HepG2 (cell line): Measurements from ENCODE around the gene TXN. TPM values are rescaled to one million over a fixed set of nuclear protein-coding genes. Genes with fewer than 3 reads are reported as not detected.

Source experiments
- CENPBD1 ChIP-seq: sonication (generic); formaldehyde crosslinking; IDR thresholded peaks from 2 replicates; pipeline ENCODE4 v1.8.0; 2022; ENCODE audit warnings: missing genetic modification reagents, low read depth, mild to moderate bottlenecking, borderline replicate concordance
- CREM ChIP-seq, 2 experiments: sonication (generic) in 1 of 2; formaldehyde crosslinking in 1 of 2; IDR thresholded peaks; 2 replicates each; pipeline versions ENCODE4 v1.4.0 to v1.6.1; 2016 to 2020; ENCODE audit warnings: antibody characterized with exemption in 1 of 2, mild to moderate bottlenecking in 1 of 2, missing genetic modification reagents in 1 of 2
- FOXP1 ChIP-seq, 2 experiments: fragments of 450-650 bp in 1 of 2; IDR thresholded peaks; 2 replicates each; pipeline ENCODE4 v1.6.1; 2017 to 2018; ENCODE audit warnings: antibody characterized with exemption in 1 of 2
- JUN ChIP-seq: sonication (generic); formaldehyde crosslinking; IDR thresholded peaks from 2 replicates; pipeline ENCODE4 v1.4.0; 2020; ENCODE audit warnings: mild to moderate bottlenecking, missing genetic modification reagents
- KLF15 ChIP-seq: sonication (generic); formaldehyde crosslinking; IDR thresholded peaks from 2 replicates; pipeline ENCODE4 v1.8.1; 2023; ENCODE audit warnings: borderline replicate concordance, mild to moderate bottlenecking, inconsistent platforms, missing genetic modification reagents, mixed read lengths
- MEF2D ChIP-seq: sonication (generic); formaldehyde crosslinking; IDR thresholded peaks from 2 replicates; pipeline ENCODE4 v1.5.1; 2020; ENCODE audit warnings: mild to moderate bottlenecking, missing genetic modification reagents
- NFE2 ChIP-seq: sonication (generic); formaldehyde crosslinking; IDR thresholded peaks from 2 replicates; pipeline ENCODE4 v1.4.0; 2020; ENCODE audit warnings: missing genetic modification reagents
- REPIN1 ChIP-seq: sonication (generic); formaldehyde crosslinking; IDR thresholded peaks from 2 replicates; pipeline ENCODE4 v1.8.0; 2022; ENCODE audit warnings: missing genetic modification reagents, low read depth, mild to moderate bottlenecking, borderline replicate concordance
- SAFB2 ChIP-seq: sonication (generic); formaldehyde crosslinking; IDR thresholded peaks from 2 replicates; pipeline ENCODE4 v1.5.1; 2020; ENCODE audit warnings: missing genetic modification reagents, low read depth, mild to moderate bottlenecking, borderline replicate concordance
- ZBTB2 ChIP-seq: sonication (generic); formaldehyde crosslinking; IDR thresholded peaks from 2 replicates; pipeline ENCODE4 v1.8.0; 2022; ENCODE audit warnings: low read depth, missing genetic modification reagents
- ZFP91 ChIP-seq: sonication (generic); formaldehyde crosslinking; IDR thresholded peaks from 2 replicates; pipeline ENCODE4 v1.9.0; 2022; ENCODE audit warnings: missing genetic modification reagents, mild to moderate bottlenecking, borderline replicate concordance
- ZMAT3 ChIP-seq: sonication (generic); formaldehyde crosslinking; conservative IDR thresholded peaks from 2 replicates; pipeline ENCODE4 v1.7.0; 2021; ENCODE audit warnings: missing genetic modification reagents
- ZNF251 ChIP-seq: sonication (generic); formaldehyde crosslinking; IDR thresholded peaks from 2 replicates; pipeline ENCODE4 v1.9.0; 2021; ENCODE audit warnings: mild to moderate bottlenecking, missing genetic modification reagents
- ZNF260 ChIP-seq: sonication (generic); formaldehyde crosslinking; IDR thresholded peaks from 2 replicates; pipeline ENCODE4 v1.4.0; 2020; ENCODE audit warnings: missing genetic modification reagents, low read depth, mild to moderate bottlenecking, borderline replicate concordance
- ZZZ3 ChIP-seq: sonication (generic); formaldehyde crosslinking; IDR thresholded peaks from 2 replicates; pipeline ENCODE4 v1.4.0; 2020; ENCODE audit warnings: missing genetic modification reagents, mild to moderate bottlenecking, borderline replicate concordance
- polyA plus RNA-seq, 8 experiments: library from polyadenylated mRNA; depleted of rRNA in 3 of 8; stranded (reverse) in 7 of 8; unstranded in 1 of 8; fragments of >200 nt; fragmentation: Illumina TruSeq in 4 of 8; extraction: Trizol in 4 of 8; gene quantifications; 2 replicates each; pipeline versions ENCODE4 v1.2.1 to v1.2.3, GENCODE V29; 2011 to 2016; ENCODE audit warnings: low read depth in 4 of 8, missing spikeins in 1 of 8, mixed read lengths in 1 of 8; ENCODE audit not compliant: insufficient read depth in 1 of 8
- total RNA-seq, 5 experiments: library from RNA; depleted of rRNA; stranded (reverse); fragments of >200 nt; fragmentation: Illumina TruSeq; extraction: Trizol; gene quantifications; 2 replicates each; pipeline ENCODE4 v1.2.3, GENCODE V29; 2016; ENCODE audit warnings: low read depth in 1 of 5
- TF ChIP-seq, protein P1 (sequence below): sonication (generic); formaldehyde crosslinking; IDR thresholded peaks from 2 replicates; pipeline ENCODE4 v1.4.0; 2020; ENCODE audit warnings: missing genetic modification reagents
- TF ChIP-seq, protein P2 (sequence below): sonication (generic); formaldehyde crosslinking; IDR thresholded peaks from 2 replicates; pipeline ENCODE4 v1.5.1; 2020; ENCODE audit warnings: mild to moderate bottlenecking, missing genetic modification reagents, borderline replicate concordance

The TXN gene
- total and polyA plus RNA-seq, 2 of the 13 experiments (the other 11 are each of a cell fraction or from before 2014, with no cell fraction given): 364 to 470 TPM

- no peak; the same call in none of the 2 replicates for TF ChIP-seq ZFP91 (CRISPR knock-in tag)
- TF ChIP-seq MEF2D (CRISPR knock-in tag): peak; percentile 78; the same call in 1 of the 2 replicates
- TF ChIP-seq CENPBD1 (CRISPR knock-in tag): no peak
- no peak for TF ChIP-seq NFE2 (CRISPR knock-in tag)
- TF ChIP-seq ZNF260: no peak
- TF ChIP-seq CREM (IDR thresholded peaks at IDR 0.05): peak; percentile 28; the same call in 1 of the 2 replicates
- TF ChIP-seq CREM (CRISPR knock-in tag; IDR thresholded peaks at IDR 0.05): no peak
- no peak for TF ChIP-seq FOXP1 (IDR thresholded peaks at IDR 0.05)
- no peak for TF ChIP-seq FOXP1 (CRISPR knock-in tag; IDR thresholded peaks at IDR 0.05)
- 0 out of 2 replicates have a peak, but pooled peaks have one; percentile 23 for TF ChIP-seq ZMAT3
- TF ChIP-seq, protein P1, sequence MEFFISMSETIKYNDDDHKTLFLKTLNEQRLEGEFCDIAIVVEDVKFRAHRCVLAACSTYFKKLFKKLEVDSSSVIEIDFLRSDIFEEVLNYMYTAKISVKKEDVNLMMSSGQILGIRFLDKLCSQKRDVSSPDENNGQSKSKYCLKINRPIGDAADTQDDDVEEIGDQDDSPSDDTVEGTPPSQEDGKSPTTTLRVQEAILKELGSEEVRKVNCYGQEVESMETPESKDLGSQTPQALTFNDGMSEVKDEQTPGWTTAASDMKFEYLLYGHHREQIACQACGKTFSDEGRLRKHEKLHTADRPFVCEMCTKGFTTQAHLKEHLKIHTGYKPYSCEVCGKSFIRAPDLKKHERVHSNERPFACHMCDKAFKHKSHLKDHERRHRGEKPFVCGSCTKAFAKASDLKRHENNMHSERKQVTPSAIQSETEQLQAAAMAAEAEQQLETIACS (CRISPR knock-in tag): no peak
- TF ChIP-seq, protein P2, sequence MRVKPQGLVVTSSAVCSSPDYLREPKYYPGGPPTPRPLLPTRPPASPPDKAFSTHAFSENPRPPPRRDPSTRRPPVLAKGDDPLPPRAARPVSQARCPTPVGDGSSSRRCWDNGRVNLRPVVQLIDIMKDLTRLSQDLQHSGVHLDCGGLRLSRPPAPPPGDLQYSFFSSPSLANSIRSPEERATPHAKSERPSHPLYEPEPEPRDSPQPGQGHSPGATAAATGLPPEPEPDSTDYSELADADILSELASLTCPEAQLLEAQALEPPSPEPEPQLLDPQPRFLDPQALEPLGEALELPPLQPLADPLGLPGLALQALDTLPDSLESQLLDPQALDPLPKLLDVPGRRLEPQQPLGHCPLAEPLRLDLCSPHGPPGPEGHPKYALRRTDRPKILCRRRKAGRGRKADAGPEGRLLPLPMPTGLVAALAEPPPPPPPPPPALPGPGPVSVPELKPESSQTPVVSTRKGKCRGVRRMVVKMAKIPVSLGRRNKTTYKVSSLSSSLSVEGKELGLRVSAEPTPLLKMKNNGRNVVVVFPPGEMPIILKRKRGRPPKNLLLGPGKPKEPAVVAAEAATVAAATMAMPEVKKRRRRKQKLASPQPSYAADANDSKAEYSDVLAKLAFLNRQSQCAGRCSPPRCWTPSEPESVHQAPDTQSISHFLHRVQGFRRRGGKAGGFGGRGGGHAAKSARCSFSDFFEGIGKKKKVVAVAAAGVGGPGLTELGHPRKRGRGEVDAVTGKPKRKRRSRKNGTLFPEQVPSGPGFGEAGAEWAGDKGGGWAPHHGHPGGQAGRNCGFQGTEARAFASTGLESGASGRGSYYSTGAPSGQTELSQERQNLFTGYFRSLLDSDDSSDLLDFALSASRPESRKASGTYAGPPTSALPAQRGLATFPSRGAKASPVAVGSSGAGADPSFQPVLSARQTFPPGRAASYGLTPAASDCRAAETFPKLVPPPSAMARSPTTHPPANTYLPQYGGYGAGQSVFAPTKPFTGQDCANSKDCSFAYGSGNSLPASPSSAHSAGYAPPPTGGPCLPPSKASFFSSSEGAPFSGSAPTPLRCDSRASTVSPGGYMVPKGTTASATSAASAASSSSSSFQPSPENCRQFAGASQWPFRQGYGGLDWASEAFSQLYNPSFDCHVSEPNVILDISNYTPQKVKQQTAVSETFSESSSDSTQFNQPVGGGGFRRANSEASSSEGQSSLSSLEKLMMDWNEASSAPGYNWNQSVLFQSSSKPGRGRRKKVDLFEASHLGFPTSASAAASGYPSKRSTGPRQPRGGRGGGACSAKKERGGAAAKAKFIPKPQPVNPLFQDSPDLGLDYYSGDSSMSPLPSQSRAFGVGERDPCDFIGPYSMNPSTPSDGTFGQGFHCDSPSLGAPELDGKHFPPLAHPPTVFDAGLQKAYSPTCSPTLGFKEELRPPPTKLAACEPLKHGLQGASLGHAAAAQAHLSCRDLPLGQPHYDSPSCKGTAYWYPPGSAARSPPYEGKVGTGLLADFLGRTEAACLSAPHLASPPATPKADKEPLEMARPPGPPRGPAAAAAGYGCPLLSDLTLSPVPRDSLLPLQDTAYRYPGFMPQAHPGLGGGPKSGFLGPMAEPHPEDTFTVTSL (CRISPR knock-in tag): peak; percentile 67; the same call in 1 of the 2 replicates
- TF ChIP-seq SAFB2 (CRISPR knock-in tag): no peak
- TF ChIP-seq KLF15 (CRISPR knock-in tag): no peak
- no peak for TF ChIP-seq ZBTB2 (CRISPR knock-in tag)
- TF ChIP-seq REPIN1: peak; percentile 21; the same call in 1 of the 2 replicates
- TF ChIP-seq ZZZ3 (CRISPR knock-in tag): no peak
- no peak for TF ChIP-seq JUN (CRISPR knock-in tag)
- TF ChIP-seq ZNF251 (CRISPR knock-in tag): no peak
Measured at GRCh38 chr9:110197330-110198187, 58.7 kb downstream of the TXN start (continued).
